ENCODE results near the gene AWAT1.
A peak's percentile ranks its signal among the peaks of the same experiment; 100 is the strongest.
"Not testable (repeated sequence)": the region's sequence is repeated elsewhere in the genome, so short reads cannot be mapped to it uniquely, and the experiment has no call there.

The AWAT1 gene

GRCh38 chrX:70234355-70234754, at the start of gene AWAT1:
AWAT1 (plus strand) TSS chrX:70234655; CDS start chrX:70234696, 41 bp downstream.
- DNase-seq: no peak

- DNase-seq: no peak
Observed at GRCh38 chrX:70190225-70190624, 44.2 kb upstream of the AWAT1 start.

DNA sequence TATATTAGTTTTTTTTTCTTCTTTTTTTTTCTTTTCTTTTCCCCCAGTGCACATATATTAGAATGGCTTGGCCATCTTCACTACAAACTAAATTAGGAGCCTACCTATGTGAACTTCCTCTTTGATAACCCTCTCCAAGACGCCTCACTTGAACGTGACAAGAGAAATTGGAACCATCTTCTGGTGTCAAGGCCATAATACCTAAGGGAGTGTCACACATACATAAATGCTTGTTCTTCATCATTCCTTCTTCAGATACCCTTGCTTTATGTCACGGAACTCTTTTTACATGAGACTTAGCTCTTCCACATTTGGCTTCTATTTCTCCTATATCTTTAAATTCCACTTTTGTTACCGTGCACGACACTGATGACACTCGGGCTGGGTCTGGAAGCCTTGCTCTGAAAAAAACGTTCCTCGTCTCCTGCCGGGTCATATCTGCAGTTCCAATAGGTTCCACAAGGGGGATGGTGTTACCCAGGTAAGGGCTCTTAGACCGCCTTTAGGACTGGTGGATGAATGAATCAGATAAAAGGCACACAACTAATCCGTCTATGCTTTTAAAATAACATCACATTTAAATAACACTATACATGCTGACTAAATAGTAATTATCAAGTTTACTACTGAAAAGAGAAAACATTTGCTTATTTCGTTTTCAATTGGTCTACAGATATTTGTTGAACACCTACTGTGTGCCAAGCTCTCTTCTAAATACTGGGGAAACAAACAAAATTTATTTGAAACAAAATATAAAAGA, 37.3 kb upstream of the AWAT1 start:
- peak; percentile 70 for DNase-seq

DNA sequence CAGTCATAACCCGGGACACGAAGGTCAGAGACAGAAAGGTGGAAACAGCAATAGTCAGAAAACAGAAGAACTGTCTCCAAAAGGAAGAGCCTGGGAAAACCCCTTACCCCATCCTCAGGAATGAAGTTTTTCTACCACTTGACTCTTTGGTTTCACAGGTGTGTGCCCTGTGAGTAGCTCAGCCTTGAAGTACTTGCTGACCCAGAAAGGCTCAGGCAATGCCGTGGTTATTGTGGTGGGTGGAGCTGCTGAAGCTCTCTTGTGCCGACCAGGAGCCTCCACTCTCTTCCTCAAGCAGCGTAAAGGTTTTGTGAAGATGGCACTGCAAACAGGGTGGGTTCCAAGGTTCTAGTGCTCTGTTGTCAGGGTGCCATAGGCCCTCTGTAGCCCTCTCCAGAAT, 32.7 kb upstream of the AWAT1 start:
- no peak for DNase-seq

DNA sequence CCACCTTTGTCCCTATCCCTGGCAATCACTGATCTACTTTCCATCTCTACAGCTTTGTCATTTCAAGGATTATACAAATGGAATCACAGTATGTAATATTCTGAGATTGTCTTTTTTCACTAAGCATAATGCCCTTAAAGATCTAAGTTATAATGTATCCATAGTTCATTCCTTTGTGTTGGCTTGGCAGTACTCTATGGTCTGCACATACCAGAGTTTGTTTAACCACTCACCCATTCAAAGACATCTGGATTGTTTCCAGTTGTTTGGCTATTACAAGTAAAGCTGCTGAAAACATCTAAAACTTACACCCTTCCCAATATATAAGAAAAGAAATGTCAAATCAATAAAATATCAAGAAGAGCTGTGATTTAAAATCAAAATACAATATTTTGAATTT, 26.0 kb upstream of the AWAT1 start:
- DNase-seq: no peak

- not testable (repeated sequence) for DNase-seq
Observed at GRCh38 chrX:70209570-70209969, 24.9 kb upstream of the AWAT1 start.

- no peak for DNase-seq
Observed at GRCh38 chrX:70219938-70220764, 14.3 kb upstream of the AWAT1 start.

DNA sequence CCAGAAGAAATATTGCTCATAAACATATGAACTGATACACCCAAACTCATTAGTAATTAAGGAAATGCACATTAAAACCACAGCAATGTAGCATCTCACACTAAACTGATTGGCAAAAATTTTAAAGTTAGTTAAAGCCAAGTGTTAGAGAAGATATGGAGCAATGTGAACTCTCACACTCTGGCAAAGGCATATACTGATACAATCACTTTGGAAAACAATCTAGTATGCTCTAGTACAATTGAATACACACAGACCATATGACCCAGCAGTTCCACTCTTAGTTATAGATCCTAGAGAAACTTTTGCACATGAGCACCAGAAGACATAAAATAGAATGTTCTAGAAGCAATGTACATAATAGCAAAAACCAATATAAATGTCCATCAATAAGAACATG, 8.4 kb upstream of the AWAT1 start:
- DNase-seq: no peak

- DNase-seq: no peak
Observed at GRCh38 chrX:70226687-70227086, 7.8 kb upstream of the AWAT1 start.

GRCh38 chrX:70231666-70232065, 2.8 kb upstream of the AWAT1 start:
- no peak for DNase-seq

DNA sequence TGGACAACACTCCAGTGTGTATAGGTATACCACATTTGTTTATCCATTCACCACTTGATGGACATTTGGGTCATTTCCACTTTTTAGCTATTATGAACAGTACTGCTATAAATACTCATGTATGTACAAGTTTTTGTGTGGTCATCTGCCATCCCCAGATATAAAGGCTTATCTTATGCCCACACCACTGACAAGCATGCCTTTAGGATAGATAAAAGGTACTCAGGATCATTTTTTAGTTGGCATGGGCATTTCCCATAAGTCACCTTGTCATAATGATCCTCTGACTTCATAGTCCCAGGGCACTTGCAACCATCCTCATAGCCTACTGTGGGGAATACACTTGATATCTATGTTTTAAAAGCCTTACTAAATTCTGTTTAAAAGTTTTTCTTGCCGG, 6.3 kb downstream of the AWAT1 start:
- DNase-seq: no peak

- DNase-seq: no peak
Observed at GRCh38 chrX:70241501-70241900, 7.0 kb downstream of the AWAT1 start.

DNA sequence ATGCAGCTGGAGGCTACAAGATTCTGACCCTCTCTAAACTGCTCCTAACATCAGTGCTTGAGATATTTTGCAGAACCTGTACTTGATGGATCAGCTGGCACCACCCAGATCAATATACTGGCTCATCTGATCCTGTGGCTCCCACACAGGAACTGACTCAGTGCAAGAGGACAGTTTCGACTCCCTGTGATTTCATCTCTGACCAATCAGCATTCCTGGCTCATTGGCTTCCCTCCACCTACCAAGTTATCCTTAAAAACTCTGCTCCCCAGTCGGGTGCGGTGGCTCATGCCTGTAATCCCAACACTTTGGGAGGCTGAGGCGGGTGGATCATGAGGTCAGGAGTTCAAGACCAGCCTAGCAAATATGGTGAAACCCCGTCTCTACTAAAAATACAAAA, 9.1 kb downstream of the AWAT1 start:
- not testable (repeated sequence) for DNase-seq

GRCh38 chrX:70244881-70245280, 10.4 kb downstream of the AWAT1 start:
- DNase-seq: no peak

DNA sequence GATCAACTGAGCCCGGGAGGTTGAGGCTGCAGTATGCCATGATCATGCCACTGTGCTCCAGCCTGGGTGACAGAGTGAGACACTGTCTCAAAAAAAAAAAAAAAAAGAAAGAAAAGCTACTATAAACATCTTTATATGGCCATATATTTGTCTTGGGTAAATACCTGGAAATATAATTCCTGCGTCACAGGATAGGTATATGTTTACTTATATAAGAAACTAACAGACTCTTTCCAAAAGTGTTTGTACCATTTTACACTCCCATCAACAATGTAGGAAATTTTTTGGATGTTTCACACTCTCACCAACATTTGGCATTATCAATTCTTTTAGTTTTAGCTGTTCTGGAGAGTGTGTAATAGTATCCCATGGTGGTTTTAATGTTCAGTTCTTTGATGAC, 12.8 kb downstream of the AWAT1 start:
- DNase-seq: no peak

DNA sequence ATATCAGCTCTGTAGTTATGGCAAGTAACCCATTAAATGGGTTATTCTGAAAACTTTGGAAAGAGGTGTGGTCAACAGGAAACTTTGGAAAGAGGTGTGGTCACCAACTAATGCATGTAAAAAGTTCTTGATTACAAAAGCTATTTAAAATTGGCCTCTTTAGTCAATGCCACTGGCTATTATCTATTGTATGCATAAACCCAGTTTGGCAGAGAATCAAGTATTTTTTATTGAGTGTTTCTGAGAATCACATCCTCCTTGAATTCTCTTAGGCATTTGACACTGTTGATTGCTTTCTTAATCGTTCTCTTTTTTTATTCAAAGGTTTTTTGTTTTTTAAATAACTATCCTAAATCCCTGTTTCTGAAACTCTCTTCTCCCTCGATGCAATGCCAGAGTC, 18.0 kb downstream of the AWAT1 start:
- no peak for DNase-seq

GRCh38 chrX:70253377-70254062, 19.1 kb downstream of the AWAT1 start:
- no peak for DNase-seq

DNA sequence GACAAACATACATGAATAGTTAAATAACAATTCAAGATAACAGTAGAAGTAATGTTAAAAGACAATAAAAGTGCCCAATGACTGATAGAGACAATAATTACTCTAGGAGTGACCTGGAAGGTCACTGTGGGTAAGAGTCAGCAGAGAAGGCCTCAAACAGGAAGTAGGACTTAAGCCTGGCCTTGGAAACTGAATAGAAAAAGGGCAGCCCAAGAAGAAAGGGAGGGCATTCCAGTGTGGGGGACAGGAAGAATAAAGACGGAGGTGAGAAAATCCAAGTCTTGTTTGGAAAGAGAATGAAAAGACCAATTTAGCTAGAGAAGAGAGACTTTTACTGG, 19.6 kb downstream of the AWAT1 start:
- DNase-seq: no peak

GRCh38 chrX:70254909-70255308, 20.5 kb downstream of the AWAT1 start:
- DNase-seq: no peak

- no peak for DNase-seq
Observed at GRCh38 chrX:70255452-70255851, 21.0 kb downstream of the AWAT1 start.

DNA sequence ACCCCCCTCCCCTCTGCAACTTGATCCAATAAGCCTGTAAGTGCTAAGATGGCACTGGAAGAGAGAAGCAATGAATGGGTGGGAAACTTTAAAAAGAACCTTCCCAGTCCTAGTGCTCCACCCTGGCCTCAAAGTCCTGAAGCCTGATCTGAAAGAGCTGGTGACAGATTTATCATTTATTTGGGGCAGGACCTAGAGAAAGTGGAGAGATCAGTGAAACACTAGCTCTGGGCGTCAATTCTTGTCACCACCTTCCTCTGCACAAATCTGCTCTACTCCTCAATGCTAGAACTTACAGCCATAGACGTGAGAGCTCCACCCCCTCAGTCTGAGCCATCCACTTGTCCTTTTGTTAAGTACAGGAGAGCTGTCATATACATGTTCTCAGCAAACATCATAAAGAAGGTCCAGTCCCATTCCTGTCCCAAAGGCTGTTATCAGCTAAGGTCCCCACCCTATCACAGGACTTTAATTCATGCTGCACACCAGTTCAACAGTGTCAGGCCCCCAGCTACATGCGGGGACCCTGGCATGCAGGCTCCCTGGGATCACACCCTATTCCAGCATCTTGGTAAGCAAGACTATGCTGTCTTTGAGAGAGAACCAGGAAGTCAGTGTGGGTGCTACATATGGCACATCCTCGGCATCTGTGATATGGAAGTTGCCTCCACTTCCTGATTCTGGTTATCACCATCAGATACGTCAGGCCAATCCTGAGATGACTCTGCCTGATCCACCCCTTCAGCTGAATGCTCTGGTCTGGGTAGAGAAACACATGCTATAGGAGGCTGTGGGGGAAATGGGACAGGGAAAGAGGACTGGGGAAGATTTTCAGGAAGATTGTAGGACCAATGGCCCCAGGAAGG, 23.2 kb downstream of the AWAT1 start:
- no peak for DNase-seq

DNA sequence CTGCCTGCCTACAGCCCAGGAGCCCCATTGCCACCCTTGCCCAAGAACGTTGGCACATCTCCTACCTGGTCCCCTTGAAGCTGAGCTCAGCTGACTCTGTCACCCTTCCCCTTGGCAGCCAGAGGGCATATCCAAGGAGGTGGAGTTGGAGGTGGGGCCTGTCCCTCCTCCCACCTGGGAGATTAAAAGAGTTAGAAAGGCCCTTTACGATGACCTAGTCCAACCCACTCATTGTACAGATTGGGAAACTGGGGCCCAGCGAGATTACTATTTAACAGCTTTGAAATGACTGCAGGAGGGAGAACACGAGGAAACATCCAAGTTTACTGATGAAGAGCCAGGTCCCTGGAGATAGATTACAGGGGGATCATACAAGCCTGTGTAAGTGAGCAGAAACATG, 25.6 kb downstream of the AWAT1 start, which contains the start of gene P2RY4:
TSS of gene P2RY4 (minus strand) at position 101 of the 400 bp plus-strand sequence. CDS start 580 bp downstream, outside the sequence.
- DNase-seq: no peak
